ENCODE results near the gene CDKAL1. TPM values are rescaled to one million over a fixed set of nuclear protein-coding genes. Genes with fewer than 3 reads are reported as not detected.
"Not testable (repeated sequence)": the region's sequence is repeated elsewhere in the genome, so short reads cannot be mapped to it uniquely, and the experiment has no call there.

CDKAL1 gene
- total and polyA plus RNA-seq, 2 of the 8 experiments (the other 6 are each of a cell fraction or from before 2014, with no cell fraction given) = 8.4 to 24.6 TPM

GRCh38 chr6:20732362-20732761, 198.1 kb downstream of the CDKAL1 start:
- H3K4me1 ChIP-seq (replicated peaks in 1 of 4; ENCODE audit: control insufficient read depth in 3 of 4, insufficient read depth in 4 of 4, low read length in 3 of 4); H2BK120ac ChIP-seq (replicated peaks; ENCODE audit: low read depth, low read length); H3K27me3 ChIP-seq (replicated peaks in 1 of 4; ENCODE audit: control insufficient read depth in 3 of 4, extremely low read depth in 1 of 4, insufficient read depth in 3 of 4, low read length in 3 of 4); DNase-seq (ENCODE audit: low read depth in 1 of 2, low spot score in 2 of 2); H3K36me3 ChIP-seq (ENCODE audit: control insufficient read depth in 2 of 4, insufficient read depth in 4 of 4, low read length in 3 of 4); H3K27ac ChIP-seq (ENCODE audit: low read depth, low read length); H3K18ac ChIP-seq (ENCODE audit: extremely low read depth, low read length); POLR2A ChIA-PET (ENCODE audit: partially characterized antibody); H3K4me2 ChIP-seq (ENCODE audit: insufficient read depth in 1 of 2, low read depth in 2 of 2, low read length in 2 of 2); H2BK15ac ChIP-seq (ENCODE audit: low read length); H3K79me2 ChIP-seq (ENCODE audit: control insufficient read depth in 1 of 2, insufficient read depth in 2 of 2, low read length in 2 of 2); H4K5ac ChIP-seq (ENCODE audit: insufficient read length, low read depth, low read length); H3K4me3 ChIP-seq (ENCODE audit: extremely low read depth in 1 of 4, insufficient read depth in 2 of 4, low read depth in 3 of 4, low read length in 4 of 4); H3K23me2 ChIP-seq (ENCODE audit: low read depth, low read length); H3K23ac ChIP-seq (ENCODE audit: insufficient read length); H2BK5ac ChIP-seq (ENCODE audit: low read depth, low read length); H2AK5ac ChIP-seq (ENCODE audit: low read depth, low read length); H3K9ac ChIP-seq (replicated peaks in 1 of 4; ENCODE audit: extremely low read depth in 1 of 4, low read depth in 3 of 4, low read length in 3 of 4); H3K14ac ChIP-seq (ENCODE audit: insufficient read length); H2BK20ac ChIP-seq (ENCODE audit: low read length); H3K56ac ChIP-seq (replicated peaks; ENCODE audit: insufficient read length, low read depth, low read length); H3K79me1 ChIP-seq (ENCODE audit: low read depth, low read length); H4K91ac ChIP-seq (replicated peaks; ENCODE audit: insufficient read length, low read length); H4K20me1 ChIP-seq (replicated peaks in 1 of 2; ENCODE audit: control insufficient read depth in 1 of 2, insufficient read depth in 2 of 2, low read length in 2 of 2); H4K8ac ChIP-seq (ENCODE audit: extremely low read depth, insufficient read depth, low read length); H2BK12ac ChIP-seq (ENCODE audit: low read depth, low read length); H2AFZ ChIP-seq (ENCODE audit: low read length); FAIRE-seq; H3K4ac ChIP-seq (replicated peaks; ENCODE audit: insufficient read length, low read depth, low read length); H3K9me3 ChIP-seq (ENCODE audit: insufficient read depth in 2 of 2, low read depth in 1 of 2, low read length in 1 of 2): not testable (repeated sequence)
- CTCF ChIA-PET (ENCODE audit: partially characterized antibody) = interaction anchor here (1.0 to 1.4 kb wide), 2 partner anchors 8 to 12 kb away, joined by 3 to 4 read pairs; no protein-coding TSS in a partner anchor
- WGBS, 2 experiments (ENCODE audit: extremely low coverage in 1 of 2, insufficient coverage in 1 of 2, insufficient read length in 1 of 2, insufficient replicate concordance in 2 of 2, low coverage in 1 of 2, low lambda C conversion rate in 2 of 2, missing lambda C conversion rate in 1 of 2) = 73% methylated on average over 5 of the region's 8 CpGs; no CpG with 5 or more reads in 1 of the 2 experiments

All from H1 (cell line).